Subcutaneous abdominal adipose tissue (tissue), 5 donors: ENCODE results near the gene RALGPS2.

Experiments
- H3K27ac ChIP-seq: one replicate; pipeline ENCODE4 v1.7.0; 2013; ENCODE audit warnings: low read depth, mild to moderate bottlenecking, inconsistent platforms, low read length, moderate library complexity
- H3K27me3 ChIP-seq, 5 donors: one replicate each; pipeline ENCODE4 v1.7.0; 2013; ENCODE audit warnings: low read length in 5 of 5, inconsistent platforms in 1 of 5; ENCODE audit not compliant: control insufficient read depth in 5 of 5, insufficient read depth in 4 of 5
- H3K36me3 ChIP-seq, 5 donors: one replicate each; pipeline ENCODE4 v1.7.0; 2013; ENCODE audit warnings: low read length in 5 of 5; ENCODE audit not compliant: control insufficient read depth in 5 of 5, insufficient read depth in 5 of 5
- H3K4me1 ChIP-seq, 5 donors: one replicate each; pipeline ENCODE4 v1.7.0; 2013; ENCODE audit warnings: low read length in 5 of 5, mild to moderate bottlenecking in 3 of 5, moderate library complexity in 1 of 5; ENCODE audit not compliant: control insufficient read depth in 5 of 5, insufficient read depth in 5 of 5
- H3K4me3 ChIP-seq, 5 donors: one replicate each; pipeline ENCODE4 v1.7.0; 2013; ENCODE audit warnings: low read length in 5 of 5, low read depth in 1 of 5
- H3K9ac ChIP-seq, 5 donors: one replicate each; pipeline ENCODE4 v1.7.0; 2013; ENCODE audit warnings: low read length in 5 of 5, mild to moderate bottlenecking in 4 of 5, moderate library complexity in 3 of 5
- H3K9me3 ChIP-seq, 5 donors: one replicate each; pipeline ENCODE4 v1.7.0; 2013; ENCODE audit warnings: low read length in 5 of 5; ENCODE audit not compliant: control insufficient read depth in 5 of 5
- donor health status: healthy.
- donor health status: healthy.
- donor health status: healthy.
- donor health status: healthy.
- donor health status: healthy.

The RALGPS2 gene

DNA sequence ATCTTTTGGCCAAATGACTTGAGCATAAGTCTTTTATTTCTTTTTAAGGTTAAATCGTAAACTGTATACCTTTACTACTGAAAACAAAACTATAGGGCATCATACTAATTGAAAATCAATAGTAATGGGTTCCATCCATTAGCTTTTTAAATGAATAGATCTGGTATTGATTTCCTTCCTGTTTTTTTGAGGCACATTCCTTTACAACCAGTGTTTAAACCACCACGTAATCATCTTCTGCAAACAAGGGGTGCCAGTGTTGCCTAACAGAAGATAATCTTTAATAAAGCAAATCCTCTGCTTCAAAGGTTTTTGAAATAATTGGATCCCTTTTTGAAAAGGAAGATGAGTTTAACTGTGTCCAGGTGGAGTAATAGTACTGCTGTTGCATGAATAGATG lies 194.5 kb downstream of the RALGPS2 start:
- Histone ChIP-seq H3K4me1 (no peaks in the 10 kb centered on the region), H3K9me3 (no peaks in the 10 kb centered on the region), H3K27me3 (no peaks in the 10 kb centered on the region), H3K9ac (no peak overlapping the region), H3K36me3 (peaks cover 0 to 3% (median 0%) of the 10 kb centered on the region in 5 donors), H3K4me3 (no peak overlapping the region), H3K27ac (no peak overlapping the region)

DNA sequence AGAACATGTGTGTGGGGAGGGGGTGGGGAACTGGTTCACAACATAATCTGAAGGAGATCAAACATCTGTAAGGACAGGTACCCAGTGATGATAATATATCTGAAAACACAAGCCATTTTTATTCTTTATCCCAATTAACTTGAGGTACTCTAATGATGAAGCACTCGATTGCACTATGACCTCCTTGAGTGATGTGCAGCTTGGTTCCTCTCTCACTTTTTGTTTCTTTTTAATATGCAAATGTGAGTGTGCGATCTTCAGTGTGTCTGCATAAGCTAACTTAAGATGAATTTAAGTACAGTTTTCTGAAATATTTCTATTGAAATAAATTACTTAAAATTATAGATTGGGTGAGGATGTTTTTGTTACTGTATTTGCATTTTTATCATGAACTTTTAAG lies 196.5 kb downstream of the RALGPS2 start:
- Histone ChIP-seq H3K9ac (no peak overlapping the region), H3K27ac (no peak overlapping the region), H3K9me3 (no peaks in the 10 kb centered on the region), H3K36me3 (peaks cover 0 to 3% (median 0%) of the 10 kb centered on the region in 5 donors), H3K4me1 (no peaks in the 10 kb centered on the region), H3K27me3 (no peaks in the 10 kb centered on the region), H3K4me3 (no peak overlapping the region)

DNA sequence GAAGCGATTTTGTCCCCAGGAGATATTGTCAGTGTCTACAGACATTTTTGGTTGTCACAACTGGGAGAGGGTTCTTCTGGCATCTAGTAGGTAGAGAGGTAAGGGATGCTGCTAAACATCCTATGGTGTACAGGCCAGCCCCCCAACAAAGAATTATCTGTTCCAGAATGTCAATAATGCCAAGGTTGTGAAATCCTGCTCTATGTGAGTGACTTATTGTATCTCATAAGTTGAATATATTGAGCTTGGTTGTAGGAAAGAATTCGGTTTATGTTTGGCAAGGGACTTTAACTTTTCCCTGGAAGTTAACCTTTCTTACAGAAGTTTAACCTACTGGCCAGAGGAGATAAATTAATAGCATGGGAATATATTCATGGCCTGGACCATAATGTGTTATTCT lies 198.5 kb downstream of the RALGPS2 start:
- no peak overlapping the region for H3K4me3 ChIP-seq
- no peaks in the 10 kb centered on the region for H3K4me1 ChIP-seq
- no peaks in the 10 kb centered on the region for H3K9me3 ChIP-seq
- H3K27ac ChIP-seq, result no peak overlapping the region
- H3K27me3 ChIP-seq, result no peaks in the 10 kb centered on the region
- H3K9ac ChIP-seq, result no peak overlapping the region
- H3K36me3 ChIP-seq, result no peaks in the 10 kb centered on the region

DNA sequence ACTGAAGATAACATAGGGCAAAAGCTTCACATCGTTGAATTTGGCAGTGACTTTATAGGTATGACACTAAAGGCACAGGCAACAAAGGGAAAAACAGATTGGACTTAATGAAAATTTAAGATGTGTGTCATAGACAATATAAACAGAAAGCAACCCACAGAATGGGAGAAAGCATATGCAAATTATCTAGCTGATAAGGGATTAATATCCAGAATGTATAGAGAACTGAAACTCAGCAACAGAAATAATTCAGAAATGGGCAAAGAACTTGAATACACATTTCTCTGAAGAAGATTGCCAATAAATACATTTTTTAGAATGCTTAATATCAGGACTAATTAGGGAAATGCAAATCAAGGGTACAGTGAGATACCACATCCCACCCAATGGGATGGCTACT lies 201.0 kb downstream of the RALGPS2 start:
- H3K9ac ChIP-seq, result no peak overlapping the region
- H3K27me3 ChIP-seq, result no peaks in the 10 kb centered on the region
- no peaks in the 10 kb centered on the region for H3K36me3 ChIP-seq
- H3K4me3 ChIP-seq, result no peak overlapping the region
- H3K9me3 ChIP-seq, result no peaks in the 10 kb centered on the region
- H3K4me1 ChIP-seq, result no peaks in the 10 kb centered on the region
- H3K27ac ChIP-seq, result no peak overlapping the region

DNA sequence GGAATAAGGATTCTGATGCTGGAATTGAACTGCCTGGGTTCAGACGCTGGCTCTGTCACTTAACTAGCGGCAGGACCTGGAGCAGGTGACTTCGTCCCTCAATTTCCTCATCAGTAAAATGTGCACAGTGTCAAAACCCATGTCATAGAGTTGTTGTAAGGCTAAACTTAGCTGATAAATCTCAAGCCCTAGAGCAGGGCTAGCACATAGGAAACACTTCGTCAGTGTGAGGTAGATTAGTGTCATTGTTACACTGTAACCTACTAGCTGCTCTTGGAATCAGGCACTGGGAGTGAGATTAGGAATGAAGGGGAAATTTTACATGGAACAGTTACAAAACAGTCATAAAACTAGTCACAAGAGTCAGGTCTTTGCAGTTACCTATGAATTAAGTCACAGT lies 202.0 kb downstream of the RALGPS2 start:
- H3K4me1 ChIP-seq, result peaks cover 0 to 7% (median 2%) of the 10 kb centered on the region in 5 donors
- H3K9me3 ChIP-seq, result no peaks in the 10 kb centered on the region
- H3K9ac ChIP-seq, result no peak overlapping the region
- no peak overlapping the region for H3K27ac ChIP-seq
- H3K36me3 ChIP-seq, result no peaks in the 10 kb centered on the region
- no peak overlapping the region for H3K4me3 ChIP-seq
- no peaks in the 10 kb centered on the region for H3K27me3 ChIP-seq

DNA sequence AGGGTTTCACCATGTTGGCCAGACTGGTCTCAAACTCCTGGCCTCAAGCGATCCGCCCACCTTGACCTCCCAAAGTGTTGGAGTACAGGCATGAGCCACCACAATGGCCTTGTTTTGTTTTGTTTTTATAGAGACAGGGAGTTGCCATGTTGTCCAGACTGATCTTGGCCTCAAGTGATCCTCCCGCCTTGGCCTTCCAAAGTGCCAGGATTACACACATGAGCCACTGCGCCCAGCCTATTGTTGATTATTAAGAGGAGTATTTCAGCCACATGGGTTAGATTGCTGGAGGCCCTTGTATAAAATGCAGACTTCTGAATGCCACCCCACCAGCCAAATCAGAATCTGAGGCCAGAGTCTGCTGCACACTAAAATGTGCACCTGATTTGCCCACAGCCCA lies 203.0 kb downstream of the RALGPS2 start:
- H3K9ac ChIP-seq, result no peak overlapping the region
- no peak overlapping the region for H3K27ac ChIP-seq

DNA sequence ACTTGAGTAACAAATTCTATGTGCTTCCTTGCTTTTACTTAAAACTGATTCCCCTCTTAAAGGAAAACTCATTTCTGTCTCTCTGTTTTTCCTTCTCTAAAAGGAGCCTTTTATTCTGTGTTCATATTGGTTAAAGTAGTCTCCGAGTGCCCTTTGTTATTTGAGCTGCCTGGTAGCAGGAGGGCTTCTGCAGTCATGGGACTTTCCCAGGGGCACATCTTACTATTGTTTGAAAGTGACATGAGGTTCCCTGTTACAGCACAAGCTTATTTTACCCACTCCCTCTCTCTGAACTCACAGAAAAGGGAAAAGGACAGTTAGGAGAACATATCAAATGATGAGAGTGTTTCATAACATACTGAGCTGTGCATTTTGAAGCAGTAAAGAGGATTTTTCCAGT lies 203.9 kb downstream of the RALGPS2 start:
- no peaks in the 10 kb centered on the region for H3K9me3 ChIP-seq
- H3K27ac ChIP-seq, result no peak overlapping the region
- peaks cover 11 to 25% (median 18%) of the 10 kb centered on the region in 5 donors for H3K4me1 ChIP-seq
- H3K27me3 ChIP-seq, result no peaks in the 10 kb centered on the region
- no peak overlapping the region for H3K9ac ChIP-seq
- H3K36me3 ChIP-seq, result no peaks in the 10 kb centered on the region
- H3K4me3 ChIP-seq, result no peak overlapping the region

More for the DNA sequence above, 203.0 kb downstream of the RALGPS2 start:
- Histone ChIP-seq H3K9me3 (no peaks in the 10 kb centered on the region), H3K27me3 (no peaks in the 10 kb centered on the region), H3K4me1 (peaks cover 5 to 16% (median 9%) of the 10 kb centered on the region in 5 donors), H3K4me3 (no peak overlapping the region), H3K36me3 (no peaks in the 10 kb centered on the region)

DNA sequence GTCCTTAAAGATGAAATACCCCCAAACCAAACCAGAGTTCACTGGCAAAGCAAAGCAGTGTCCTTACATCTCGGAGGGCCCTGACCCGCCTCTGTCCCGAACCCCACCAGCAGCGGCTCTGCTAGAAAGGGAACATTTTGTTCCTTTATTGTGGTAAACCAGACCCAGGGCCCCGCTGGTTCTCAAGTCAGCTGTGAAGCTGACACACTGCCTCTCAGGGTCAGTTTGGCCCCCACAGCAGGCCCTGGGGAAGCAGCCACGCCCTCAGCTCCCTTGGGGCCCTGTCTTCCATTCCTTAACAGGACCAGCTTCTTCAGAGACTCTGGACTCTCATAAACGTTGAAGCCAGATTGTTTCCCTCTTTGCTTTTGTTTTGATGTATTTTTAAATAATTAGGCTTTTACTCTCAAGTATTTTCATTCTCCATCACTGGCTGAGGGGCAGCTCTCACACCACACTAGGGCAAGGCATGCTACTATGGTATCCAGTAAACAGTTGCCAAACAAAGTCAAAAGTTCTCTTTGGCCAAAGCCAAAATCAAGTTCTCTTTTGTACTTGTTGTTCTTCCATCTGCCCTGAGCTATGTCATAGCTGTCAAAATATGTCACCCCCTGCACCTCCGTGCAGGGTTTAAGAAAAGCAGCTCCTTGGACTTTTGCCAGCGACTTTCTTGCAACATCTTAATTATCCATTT lies 207.0 kb downstream of the RALGPS2 start:
- H3K9ac ChIP-seq, result no peak overlapping the region
- no peaks in the 10 kb centered on the region for H3K27me3 ChIP-seq
- H3K36me3 ChIP-seq, result no peaks in the 10 kb centered on the region
- H3K4me3 ChIP-seq, result no peak overlapping the region
- H3K27ac ChIP-seq, result peak overlapping the region; percentile 20
- H3K4me1 ChIP-seq, result peaks cover 11 to 46% (median 30%) of the 10 kb centered on the region in 5 donors
- no peaks in the 10 kb centered on the region for H3K9me3 ChIP-seq

DNA sequence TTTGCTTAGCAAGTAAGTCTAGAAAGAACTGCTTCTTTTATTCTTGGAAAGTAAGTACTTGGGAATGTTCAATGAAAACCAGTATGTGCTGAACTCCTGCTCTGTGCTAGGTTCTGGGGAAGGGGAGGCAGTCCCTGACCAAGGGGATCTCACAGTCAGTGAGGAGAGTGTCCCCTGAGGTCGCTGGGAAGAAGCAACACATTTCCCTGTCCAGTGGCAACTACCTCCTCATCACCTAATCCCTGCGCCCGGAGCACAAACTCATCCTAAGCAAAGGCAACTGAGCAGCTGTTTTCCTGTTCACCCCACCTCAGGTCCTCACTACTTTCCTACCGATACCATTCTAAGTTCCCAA lies 207.5 kb downstream of the RALGPS2 start:
- Histone ChIP-seq H3K36me3 (no peaks in the 10 kb centered on the region), H3K9me3 (no peaks in the 10 kb centered on the region), H3K4me3 (peak overlapping the region in 1 of 5 donors; percentile 1), H3K9ac (peak overlapping the region in 1 of 5 donors; percentile 3), H3K27me3 (no peaks in the 10 kb centered on the region), H3K27ac (no peak overlapping the region), H3K4me1 (peaks cover 11 to 46% (median 30%) of the 10 kb centered on the region in 5 donors)

DNA sequence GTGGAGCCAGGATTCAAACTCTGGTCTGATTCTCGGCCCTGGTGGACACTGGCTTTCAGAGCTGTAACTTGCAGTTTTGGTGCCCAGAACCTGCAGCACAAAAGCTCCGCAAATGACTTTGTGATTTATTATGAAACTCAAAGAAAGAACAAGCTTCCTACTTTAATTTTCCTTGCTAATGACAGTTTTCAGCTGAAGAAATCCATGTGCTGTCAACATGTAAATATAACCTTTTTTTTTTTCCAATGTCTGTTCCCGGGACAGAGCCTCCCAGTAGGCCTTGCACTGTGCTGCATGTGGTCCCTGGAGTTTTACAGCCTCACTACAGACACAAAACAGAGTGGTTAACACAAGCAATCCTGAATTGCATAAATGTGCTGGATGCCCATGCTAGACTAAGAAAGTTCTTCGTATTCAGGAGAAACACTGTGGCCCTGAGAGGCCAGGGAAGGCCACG lies 208.1 kb downstream of the RALGPS2 start:
- Histone ChIP-seq H3K36me3 (no peaks in the 10 kb centered on the region), H3K9me3 (no peaks in the 10 kb centered on the region), H3K4me3 (peak overlapping the region in 1 of 5 donors; percentile 10), H3K27ac (no peak overlapping the region), H3K27me3 (no peaks in the 10 kb centered on the region), H3K4me1 (peaks cover 11 to 47% (median 33%) of the 10 kb centered on the region in 5 donors), H3K9ac (peak overlapping the region in 1 of 5 donors; percentile 3)
